Thymus (tissue), 11 donors: ENCODE data around the gene SLC25A5. TPM values are rescaled to one million over a fixed set of nuclear protein-coding genes. Genes with fewer than 3 reads are reported as not detected.
A peak's percentile ranks its signal among the peaks of the same experiment; 100 is the strongest.

Experiments
- DNase-seq, 9 donors: peaks; one replicate each; pipeline ENCODE4 v3.0.0-alpha.2; 2013; ENCODE audit warnings: low spot score in 9 of 9, low read depth in 6 of 9, missing footprints in 1 of 9
- H3K27ac ChIP-seq, 2 donors: one replicate each; pipeline ENCODE4 v1.5.1; 2013; ENCODE audit warnings: control low read depth in 1 of 2, low read depth in 1 of 2, low read length in 1 of 2, mild to moderate bottlenecking in 1 of 2, moderate library complexity in 1 of 2
- H3K27me3 ChIP-seq, 2 donors: one replicate each; pipeline ENCODE4 v1.5.1; 2013; ENCODE audit warnings: low read length in 1 of 2; ENCODE audit not compliant: control insufficient read depth in 2 of 2, insufficient read depth in 1 of 2
- H3K36me3 ChIP-seq, 2 donors: one replicate each; pipeline ENCODE4 v1.5.1; 2013; ENCODE audit warnings: low read length in 1 of 2, mild to moderate bottlenecking in 1 of 2, moderate library complexity in 1 of 2; ENCODE audit not compliant: control insufficient read depth in 2 of 2, insufficient read depth in 2 of 2
- H3K4me1 ChIP-seq, 2 donors: one replicate each; pipeline ENCODE4 v1.5.1; 2013; ENCODE audit warnings: low read length in 2 of 2; ENCODE audit not compliant: control insufficient read depth in 2 of 2, insufficient read depth in 2 of 2
- H3K4me3 ChIP-seq, 2 donors: one replicate each; pipeline ENCODE4 v1.5.1; 2013; ENCODE audit warnings: low read length in 2 of 2, control low read depth in 1 of 2, mild to moderate bottlenecking in 1 of 2
- H3K9me3 ChIP-seq, 2 donors: one replicate each; pipeline ENCODE4 v1.5.1; 2013; ENCODE audit warnings: low read length in 1 of 2, mild to moderate bottlenecking in 1 of 2; ENCODE audit not compliant: control insufficient read depth in 2 of 2, insufficient read depth in 1 of 2
- WGBS: extraction: QIAGEN DNeasy Blood & Tissue Kit; methylation state at CpG from one replicate; pipeline ENCODE4 v1.1.7; 2013; 5-methylcytosine and 5-hydroxymethylcytosine counted together
- polyA plus RNA-seq: library from polyadenylated mRNA; stranded (reverse); fragments of 200-250 nt; gene quantifications from one replicate; pipeline ENCODE4 v1.2.3, GENCODE V29; 2013
- total RNA-seq: library from RNA; stranded (reverse); fragments of 120-200 nt; gene quantifications from one replicate; pipeline ENCODE4 v1.2.4, GENCODE V29; 2013
- donor health status: healthy.

Gene SLC25A5
- total and polyA plus RNA-seq, 2 donors, result 237 to 279 TPM

- H3K4me3 ChIP-seq, result no peak overlapping the region
- WGBS, result 68% methylated on average over 14 of the region's 14 CpGs
- H3K9me3 ChIP-seq, result no peaks in the 10 kb centered on the region
- no peaks in the 10 kb centered on the region for H3K27me3 ChIP-seq
- peak in 2 of 9 donors; percentile 25 to 58 for DNase-seq
- no peak overlapping the region for H3K27ac ChIP-seq
- no peaks in the 10 kb centered on the region for H3K36me3 ChIP-seq
- peaks cover 0 to 12% of the 10 kb centered on the region in 2 donors for H3K4me1 ChIP-seq
These were observed 44.0 kb downstream of the SLC25A5 start for GRCh38 chrX:119512146-119512800.

DNA sequence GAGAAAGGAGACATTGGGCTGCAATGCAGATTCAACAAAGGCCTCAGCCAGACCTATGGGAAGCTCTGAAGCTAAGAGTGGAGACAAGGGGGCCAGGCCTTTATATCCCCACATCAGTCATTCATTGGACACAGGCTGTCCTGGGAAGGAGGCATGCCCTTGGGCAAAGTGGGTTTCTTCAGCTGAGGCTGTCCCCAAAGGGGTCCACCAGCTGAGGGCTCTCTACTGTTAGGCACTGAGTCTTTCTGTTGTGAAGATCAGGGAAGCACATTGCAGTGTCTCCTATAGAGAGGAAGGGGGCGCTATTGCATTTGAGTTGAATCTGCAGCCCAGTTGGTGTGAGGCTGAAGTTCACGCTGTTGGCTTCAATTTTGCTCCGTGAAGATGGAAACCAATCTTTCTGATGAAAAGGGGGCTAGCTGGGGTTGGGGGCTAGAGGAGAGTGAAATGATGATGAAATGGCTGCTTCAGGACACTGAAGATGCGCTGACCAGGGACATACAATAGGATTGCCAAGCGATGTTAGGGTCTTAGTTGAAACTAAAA, 48.0 kb downstream of the SLC25A5 start:
- Histone ChIP-seq H3K4me3 (no peak overlapping the region), H3K9me3 (no peaks in the 10 kb centered on the region), H3K27me3 (no peaks in the 10 kb centered on the region), H3K4me1 (peaks cover 0 to 12% of the 10 kb centered on the region in 2 donors), H3K27ac (no peak overlapping the region), H3K36me3 (no peaks in the 10 kb centered on the region)
- DNase-seq, result peak in 7 of 9 donors; percentile 48 to 84 (median 54)
- WGBS, result 41% methylated on average over 5 of the region's 5 CpGs

DNA sequence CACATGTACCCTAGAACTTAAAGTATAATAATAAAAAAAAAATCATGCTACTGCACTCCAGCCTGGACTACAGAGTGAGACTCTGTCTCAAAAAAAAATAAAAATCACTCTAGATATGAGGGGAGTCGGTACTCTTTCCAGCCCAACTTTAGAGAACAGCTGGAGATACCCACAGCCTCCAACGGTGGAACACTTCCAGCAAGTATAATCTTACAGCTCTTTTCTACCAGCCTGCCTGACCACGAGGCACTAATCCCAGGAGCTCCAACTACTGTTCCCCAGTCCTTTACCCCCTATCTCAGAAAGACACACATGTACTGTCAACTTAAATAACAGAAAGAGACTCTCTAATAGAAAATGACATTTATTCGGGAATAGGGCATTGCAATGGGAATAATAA, 50.1 kb downstream of the SLC25A5 start:
- WGBS, result 91% methylated on average over 4 of the region's 4 CpGs
- Histone ChIP-seq H3K36me3 (no peaks in the 10 kb centered on the region), H3K27me3 (no peaks in the 10 kb centered on the region), H3K4me1 (peaks cover 0 to 9% of the 10 kb centered on the region in 2 donors), H3K4me3 (no peak overlapping the region), H3K27ac (no peak overlapping the region), H3K9me3 (no peaks in the 10 kb centered on the region)
- no peak for DNase-seq

Other genes starting within 250 kb of the SLC25A5 start
- 43.1 TPM for gene PGRMC1, start 232.2 kb upstream of the SLC25A5 start, total RNA-seq
- 65.4 TPM for gene PGRMC1, start 232.2 kb upstream of the SLC25A5 start, polyA plus RNA-seq
- gene SLC25A43, start 69.1 kb upstream of the SLC25A5 start, total RNA-seq, result 3.3 TPM
- 8.3 TPM for gene SLC25A43, start 69.1 kb upstream of the SLC25A5 start, polyA plus RNA-seq
- 38.8 TPM for gene STEEP1, start 97.0 kb downstream of the SLC25A5 start, total RNA-seq
- gene STEEP1, start 97.0 kb downstream of the SLC25A5 start, polyA plus RNA-seq, result 20.4 TPM
- gene UBE2A, start 106.1 kb downstream of the SLC25A5 start, total RNA-seq, result 26.7 TPM
- 88.6 TPM for gene UBE2A, start 106.1 kb downstream of the SLC25A5 start, polyA plus RNA-seq
- 5.4 TPM for gene NKRF, start 138.0 kb downstream of the SLC25A5 start, total RNA-seq
- 13.3 TPM for gene NKRF, start 138.0 kb downstream of the SLC25A5 start, polyA plus RNA-seq
- 223 TPM for gene SEPTIN6, start 224.7 kb downstream of the SLC25A5 start, total RNA-seq
- gene SEPTIN6, start 224.7 kb downstream of the SLC25A5 start, polyA plus RNA-seq, result 53.1 TPM